ENCODE results near the gene RHBG. TPM values are rescaled to one million over a fixed set of nuclear protein-coding genes. Genes with fewer than 3 reads are reported as not detected.

The RHBG gene
- total RNA-seq, 1 experiment from 2014 or later, result 1.5 TPM

DNA sequence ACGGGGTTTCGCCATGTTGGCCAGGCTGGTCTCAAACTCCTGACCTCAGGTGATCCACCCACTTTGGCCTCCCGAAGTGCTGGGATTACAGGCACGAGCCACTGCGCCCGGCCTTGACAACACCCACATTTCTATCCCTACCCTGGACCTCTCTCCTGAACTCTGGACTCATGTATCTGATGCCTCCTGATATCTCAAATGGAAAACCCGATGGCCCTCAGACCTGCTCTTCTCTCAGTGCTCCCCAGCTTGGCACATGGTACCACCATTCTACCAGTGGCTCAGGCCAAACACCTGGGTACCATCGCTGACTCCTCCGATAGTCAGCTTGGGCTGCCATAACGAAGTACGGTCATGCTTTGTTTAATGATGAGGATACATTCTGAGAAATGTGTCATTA, 8.5 kb upstream of the RHBG start:
- H3K18ac ChIP-seq (ENCODE audit: insufficient read length, low read depth, low read length), result no peak overlapping the region
- no peak overlapping the region for H3T11ph ChIP-seq (ENCODE audit: low read length)
- Mint-ChIP-seq H3K27me3 (ENCODE audit: low read depth) (peaks cover 29% of the 10 kb centered on the region), H3K4me3 (no peak overlapping the region), H3K9me3 (peaks cover 0 to 3% of the 10 kb centered on the region in 2 experiments; a peak in 2 of 5 replicates), H3K36me3 (ENCODE audit: insufficient read depth in 1 of 3, low read depth in 3 of 3) (no peaks in the 10 kb centered on the region), H3K4me1 (peaks cover 15 to 19% of the 10 kb centered on the region in 2 experiments), H3K27ac (no peak overlapping the region)
- no peak overlapping the region for H4K8ac ChIP-seq (replicated peaks; ENCODE audit: insufficient read length, low read depth, low read length)
- no peak for DNase-seq
- no peak overlapping the region for H4K5ac ChIP-seq (ENCODE audit: insufficient read length, low read depth, low read length)
- no peaks in the 10 kb centered on the region for H3K23me2 ChIP-seq (ENCODE audit: insufficient read length, low read depth, low read length, poor library complexity, severe bottlenecking)
- no peak overlapping the region for H2BK12ac ChIP-seq (ENCODE audit: insufficient read length, low read depth, low read length)
- no peak overlapping the region for H3K56ac ChIP-seq (ENCODE audit: insufficient read length, low read depth, low read length)
- TF ChIP-seq CTCF (conservative IDR thresholded peaks at IDR 0.05), result no peak
- H3K4me1 ChIP-seq (ENCODE audit: insufficient read depth, low read length), result no peaks in the 10 kb centered on the region
- H3K9me3 ChIP-seq (ENCODE audit: control insufficient read depth, low read depth, low read length), result no peaks in the 10 kb centered on the region
- H2BK15ac ChIP-seq (ENCODE audit: low read depth, low read length), result no peak overlapping the region
- H3K9ac ChIP-seq (ENCODE audit: extremely low read depth, insufficient read length, low read length), result no peak overlapping the region
- no peak overlapping the region for H3K27ac ChIP-seq (ENCODE audit: insufficient read length, low read depth, low read length)
- no peak overlapping the region for H3K14ac ChIP-seq (ENCODE audit: insufficient read depth, low read length)
- H3K79me2 ChIP-seq (ENCODE audit: insufficient read depth, low read length), result no peaks in the 10 kb centered on the region
- no CpG with 5 or more reads among the region's 11 CpGs for WGBS (ENCODE audit: extremely low coverage, insufficient read length, low lambda C conversion rate)
- no peak overlapping the region for H3K4me2 ChIP-seq (ENCODE audit: insufficient read depth, insufficient read length, low read length)
- H2BK120ac ChIP-seq (ENCODE audit: low read depth, low read length, poor library complexity, severe bottlenecking), result no peak overlapping the region
- no peaks in the 10 kb centered on the region for H3K79me1 ChIP-seq (ENCODE audit: insufficient read depth, low read depth, low read length, poor library complexity, severe bottlenecking)
- no peak overlapping the region for H3K23ac ChIP-seq (ENCODE audit: insufficient read length, low read depth, low read length)
- H2AK5ac ChIP-seq (ENCODE audit: insufficient read length, low read length), result no peak overlapping the region
- H3K4ac ChIP-seq (ENCODE audit: low read depth, low read length), result no peak overlapping the region
- no peak overlapping the region for H2BK5ac ChIP-seq (ENCODE audit: insufficient read length, low read length)
- H4K91ac ChIP-seq (ENCODE audit: insufficient read length, low read depth, low read length), result no peak overlapping the region
- H2BK20ac ChIP-seq (ENCODE audit: low read depth, low read length, poor library complexity, severe bottlenecking), result no peak overlapping the region
- no peaks in the 10 kb centered on the region for H3K27me3 ChIP-seq (ENCODE audit: insufficient read depth, low read length)
- no peaks in the 10 kb centered on the region for H4K20me1 ChIP-seq (ENCODE audit: control insufficient read depth, insufficient read depth, insufficient read length)
- H2AFZ ChIP-seq (ENCODE audit: low read length), result no peak overlapping the region
